AG09309 (cell line): ENCODE data around the gene BCL2L13.
A peak's percentile ranks its signal among the peaks of the same experiment; 100 is the strongest.

Experiments used
- DNase-seq: peaks from one replicate; pipeline ENCODE4 v3.0.0-alpha.2; 2010; ENCODE audit warnings: low read depth
- H3K4me3 ChIP-seq: 2 replicates; pipeline ENCODE4 v1.5.1; 2011; ENCODE audit warnings: mild to moderate bottlenecking, low read depth, low read length, moderate library complexity; ENCODE audit not compliant: control insufficient read depth
- TF ChIP-seq, protein P1 (sequence below): IDR thresholded peaks from 2 replicates; pipeline ENCODE4 v1.5.1; 2011; ENCODE audit warnings: mild to moderate bottlenecking, low read depth, low read length, inconsistent platforms; ENCODE audit not compliant: insufficient read depth, control insufficient read depth; ENCODE audit errors: missing control alignments

Gene BCL2L13

DNA sequence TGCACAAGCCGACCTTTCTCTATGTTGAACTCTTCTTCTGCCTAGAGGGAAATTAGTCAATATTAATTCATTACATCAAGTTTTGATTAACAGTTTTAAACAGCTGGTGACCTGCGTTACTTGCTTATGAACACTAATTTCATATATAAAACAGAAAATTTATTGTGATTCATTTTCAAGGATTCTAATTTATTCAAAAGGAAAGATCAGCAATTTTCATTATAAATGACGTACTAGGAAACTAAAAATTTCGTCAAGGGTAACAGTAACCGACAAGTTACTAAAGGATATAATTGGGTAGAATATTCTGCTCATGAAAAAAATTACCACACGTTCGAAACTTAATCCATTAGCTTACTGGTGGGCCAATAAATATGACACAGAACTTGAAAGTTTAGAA, 25.3 kb upstream of the BCL2L13 start:
- H3K4me3 ChIP-seq, result no peak overlapping the region
- no peak for DNase-seq
- TF ChIP-seq, protein P1, sequence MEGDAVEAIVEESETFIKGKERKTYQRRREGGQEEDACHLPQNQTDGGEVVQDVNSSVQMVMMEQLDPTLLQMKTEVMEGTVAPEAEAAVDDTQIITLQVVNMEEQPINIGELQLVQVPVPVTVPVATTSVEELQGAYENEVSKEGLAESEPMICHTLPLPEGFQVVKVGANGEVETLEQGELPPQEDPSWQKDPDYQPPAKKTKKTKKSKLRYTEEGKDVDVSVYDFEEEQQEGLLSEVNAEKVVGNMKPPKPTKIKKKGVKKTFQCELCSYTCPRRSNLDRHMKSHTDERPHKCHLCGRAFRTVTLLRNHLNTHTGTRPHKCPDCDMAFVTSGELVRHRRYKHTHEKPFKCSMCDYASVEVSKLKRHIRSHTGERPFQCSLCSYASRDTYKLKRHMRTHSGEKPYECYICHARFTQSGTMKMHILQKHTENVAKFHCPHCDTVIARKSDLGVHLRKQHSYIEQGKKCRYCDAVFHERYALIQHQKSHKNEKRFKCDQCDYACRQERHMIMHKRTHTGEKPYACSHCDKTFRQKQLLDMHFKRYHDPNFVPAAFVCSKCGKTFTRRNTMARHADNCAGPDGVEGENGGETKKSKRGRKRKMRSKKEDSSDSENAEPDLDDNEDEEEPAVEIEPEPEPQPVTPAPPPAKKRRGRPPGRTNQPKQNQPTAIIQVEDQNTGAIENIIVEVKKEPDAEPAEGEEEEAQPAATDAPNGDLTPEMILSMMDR, result no peak

DNA sequence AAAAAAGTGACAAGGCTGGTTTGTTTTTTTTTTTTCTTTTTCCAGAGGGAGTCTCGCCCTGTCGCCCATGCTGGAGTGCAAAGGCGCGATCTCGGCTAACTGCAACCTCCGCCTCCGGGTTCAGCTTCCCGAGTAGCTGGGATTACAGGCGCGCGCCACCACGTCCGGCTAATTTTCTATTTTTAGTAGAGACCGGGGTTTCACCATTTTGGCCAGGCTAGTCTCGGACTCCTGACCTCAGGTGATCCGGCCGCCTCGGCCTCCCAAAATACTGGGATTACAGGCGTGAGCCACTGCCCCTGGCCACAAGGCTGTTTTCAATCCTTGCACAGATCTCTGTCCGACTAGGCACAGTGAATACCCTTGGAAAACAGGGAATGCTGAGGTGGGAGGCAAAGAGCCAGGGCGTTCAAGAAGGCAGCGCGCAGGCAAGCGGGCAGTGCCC, 10.6 kb upstream of the BCL2L13 start:
- H3K4me3 ChIP-seq, result peak overlapping the region; percentile 100
- DNase-seq, result no peak
- TF ChIP-seq, protein P1, result no peak

DNA sequence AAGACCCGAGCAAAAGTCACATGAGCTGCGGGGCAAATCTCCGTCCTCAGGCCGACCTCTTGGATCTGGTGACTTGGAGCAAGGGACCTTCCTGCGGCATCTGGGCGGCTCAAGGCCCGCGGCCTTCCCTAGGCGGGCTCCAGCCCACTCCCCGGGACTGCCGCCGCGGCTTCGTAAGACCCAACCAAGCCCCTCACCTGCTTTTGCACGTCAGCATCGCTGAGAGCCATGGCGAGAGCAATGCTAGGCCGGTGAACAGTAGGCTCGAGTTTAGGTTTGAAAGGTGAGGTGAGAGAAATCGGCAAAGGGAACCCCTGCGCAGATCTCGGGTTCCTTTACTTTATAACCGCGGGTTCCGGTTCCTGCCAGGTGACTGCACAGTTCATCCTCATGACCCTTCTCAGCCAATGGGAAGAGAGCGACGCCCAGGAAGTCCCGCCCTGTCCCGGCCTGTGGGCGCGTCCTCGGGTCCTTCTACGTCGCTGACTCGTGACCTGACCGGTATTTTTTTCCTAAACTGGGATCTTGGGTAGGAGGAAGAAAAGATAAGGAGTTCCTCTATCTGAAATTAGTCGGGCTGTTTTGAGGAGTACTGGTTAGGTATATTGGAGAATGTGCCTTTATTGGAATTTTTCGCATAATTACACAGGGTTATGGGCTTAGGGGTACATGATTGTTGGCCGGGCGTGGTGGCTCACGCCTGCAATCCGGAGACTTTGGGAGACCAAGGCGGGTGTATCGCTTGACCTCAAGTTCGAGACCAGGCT, 10.0 kb upstream of the BCL2L13 start, which contains the start of gene ATP6V1E1:
Gene ATP6V1E1, minus strand, starts transcription at position 344 of the 767 bp plus-strand sequence. Its CDS starts 114 bp downstream, at position 230.
- TF ChIP-seq, protein P1, result no peak
- peak within 1 kb of the TSS; percentile 100 for H3K4me3 ChIP-seq
- peak; percentile 80 for DNase-seq

DNA sequence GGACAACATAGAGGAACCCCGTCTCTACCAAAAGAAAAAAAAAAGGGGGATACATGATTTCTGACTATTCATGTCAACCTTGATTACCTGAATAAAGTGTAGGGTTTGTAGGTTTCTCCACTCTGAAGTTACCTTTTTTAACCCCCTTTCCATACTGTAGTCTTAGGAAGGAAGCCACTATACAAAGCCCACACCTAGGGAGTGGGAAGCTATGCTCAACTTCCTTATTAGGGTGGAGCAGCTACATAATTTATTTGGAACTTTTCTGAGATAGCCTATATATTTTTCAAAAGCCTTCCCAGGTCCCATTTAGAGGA, 9.4 kb upstream of the BCL2L13 start:
- DNase-seq, result no peak
- H3K4me3 ChIP-seq, result peak overlapping the region; percentile 100
- TF ChIP-seq, protein P1, result no peak

DNA sequence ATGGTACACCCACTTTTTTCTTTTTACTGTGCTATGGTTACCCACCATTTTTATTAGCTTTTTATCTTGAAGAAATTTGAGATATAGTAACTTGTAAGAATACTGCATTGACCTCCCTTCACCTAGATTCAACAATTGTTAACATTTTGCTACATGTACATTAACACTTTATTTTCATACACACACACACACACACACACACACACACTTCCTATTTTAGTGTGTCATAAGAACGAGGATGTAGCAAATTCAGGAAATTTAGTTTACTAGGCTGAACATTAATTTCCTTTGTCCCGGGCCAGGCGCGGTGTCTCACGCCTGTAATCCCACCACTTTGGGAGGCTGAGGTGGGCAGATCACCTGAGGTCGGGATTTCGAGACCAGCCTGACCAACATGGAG, 8.9 kb upstream of the BCL2L13 start:
- no peak overlapping the region for H3K4me3 ChIP-seq

DNA sequence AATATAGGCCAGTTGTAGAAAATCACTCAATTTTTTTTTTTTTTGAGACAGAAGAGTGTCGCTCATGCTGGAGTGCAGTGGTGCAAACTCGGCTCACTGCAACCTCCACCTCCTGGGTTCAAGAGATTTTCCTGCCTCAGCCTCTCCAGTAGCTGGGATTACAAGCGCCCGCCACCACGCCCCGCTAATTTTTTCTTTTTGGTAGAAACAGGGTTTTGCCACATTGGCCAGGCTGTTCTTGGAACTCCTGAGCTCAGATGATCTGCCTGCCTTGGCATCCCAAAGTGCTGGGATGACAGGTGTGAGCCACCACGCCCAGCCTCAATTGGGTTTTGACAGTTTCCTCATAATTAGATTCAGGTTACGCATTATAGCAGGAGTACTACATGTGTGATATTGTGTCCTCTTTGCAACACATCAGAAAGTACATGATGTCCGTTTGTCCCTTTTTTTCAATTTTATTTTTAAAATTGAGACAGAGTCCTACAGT, 7.4 kb upstream of the BCL2L13 start:
- H3K4me3 ChIP-seq, result no peak overlapping the region
- DNase-seq, result no peak
- TF ChIP-seq, protein P1, result no peak

More for the DNA sequence above, 8.9 kb upstream of the BCL2L13 start:
- TF ChIP-seq, protein P1, result no peak
- no peak for DNase-seq
